ENCODE results near the gene CFAP74.

DNA sequence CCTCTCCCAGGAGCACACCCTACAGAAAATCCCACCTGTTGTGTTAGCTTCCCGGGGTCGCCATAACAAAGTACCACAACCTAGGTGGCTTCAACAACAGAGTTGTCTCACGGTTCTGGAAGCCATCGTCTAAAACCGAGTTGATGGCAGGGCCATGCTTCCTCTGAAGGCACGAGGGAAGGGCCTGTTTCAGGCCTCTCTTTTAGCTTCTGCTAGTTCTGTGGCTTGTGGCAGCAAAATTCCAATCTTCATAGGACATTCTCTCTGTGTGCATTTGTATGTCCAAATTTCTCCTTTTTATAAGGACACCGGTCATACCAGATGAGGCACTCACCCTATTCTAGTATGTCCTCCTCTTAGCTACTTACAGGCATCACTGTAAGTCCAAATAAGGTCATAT is 3.2 kb downstream of the CFAP74 start:
- TF ChIP-seq RAD21 (conservative IDR thresholded peaks at IDR 0.05): no peak
- TF ChIP-seq, protein P1, sequence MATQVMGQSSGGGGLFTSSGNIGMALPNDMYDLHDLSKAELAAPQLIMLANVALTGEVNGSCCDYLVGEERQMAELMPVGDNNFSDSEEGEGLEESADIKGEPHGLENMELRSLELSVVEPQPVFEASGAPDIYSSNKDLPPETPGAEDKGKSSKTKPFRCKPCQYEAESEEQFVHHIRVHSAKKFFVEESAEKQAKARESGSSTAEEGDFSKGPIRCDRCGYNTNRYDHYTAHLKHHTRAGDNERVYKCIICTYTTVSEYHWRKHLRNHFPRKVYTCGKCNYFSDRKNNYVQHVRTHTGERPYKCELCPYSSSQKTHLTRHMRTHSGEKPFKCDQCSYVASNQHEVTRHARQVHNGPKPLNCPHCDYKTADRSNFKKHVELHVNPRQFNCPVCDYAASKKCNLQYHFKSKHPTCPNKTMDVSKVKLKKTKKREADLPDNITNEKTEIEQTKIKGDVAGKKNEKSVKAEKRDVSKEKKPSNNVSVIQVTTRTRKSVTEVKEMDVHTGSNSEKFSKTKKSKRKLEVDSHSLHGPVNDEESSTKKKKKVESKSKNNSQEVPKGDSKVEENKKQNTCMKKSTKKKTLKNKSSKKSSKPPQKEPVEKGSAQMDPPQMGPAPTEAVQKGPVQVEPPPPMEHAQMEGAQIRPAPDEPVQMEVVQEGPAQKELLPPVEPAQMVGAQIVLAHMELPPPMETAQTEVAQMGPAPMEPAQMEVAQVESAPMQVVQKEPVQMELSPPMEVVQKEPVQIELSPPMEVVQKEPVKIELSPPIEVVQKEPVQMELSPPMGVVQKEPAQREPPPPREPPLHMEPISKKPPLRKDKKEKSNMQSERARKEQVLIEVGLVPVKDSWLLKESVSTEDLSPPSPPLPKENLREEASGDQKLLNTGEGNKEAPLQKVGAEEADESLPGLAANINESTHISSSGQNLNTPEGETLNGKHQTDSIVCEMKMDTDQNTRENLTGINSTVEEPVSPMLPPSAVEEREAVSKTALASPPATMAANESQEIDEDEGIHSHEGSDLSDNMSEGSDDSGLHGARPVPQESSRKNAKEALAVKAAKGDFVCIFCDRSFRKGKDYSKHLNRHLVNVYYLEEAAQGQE (IDR thresholded peaks at IDR 0.05; ENCODE audit: borderline replicate concordance): no peak
- TF ChIP-seq, protein P2, sequence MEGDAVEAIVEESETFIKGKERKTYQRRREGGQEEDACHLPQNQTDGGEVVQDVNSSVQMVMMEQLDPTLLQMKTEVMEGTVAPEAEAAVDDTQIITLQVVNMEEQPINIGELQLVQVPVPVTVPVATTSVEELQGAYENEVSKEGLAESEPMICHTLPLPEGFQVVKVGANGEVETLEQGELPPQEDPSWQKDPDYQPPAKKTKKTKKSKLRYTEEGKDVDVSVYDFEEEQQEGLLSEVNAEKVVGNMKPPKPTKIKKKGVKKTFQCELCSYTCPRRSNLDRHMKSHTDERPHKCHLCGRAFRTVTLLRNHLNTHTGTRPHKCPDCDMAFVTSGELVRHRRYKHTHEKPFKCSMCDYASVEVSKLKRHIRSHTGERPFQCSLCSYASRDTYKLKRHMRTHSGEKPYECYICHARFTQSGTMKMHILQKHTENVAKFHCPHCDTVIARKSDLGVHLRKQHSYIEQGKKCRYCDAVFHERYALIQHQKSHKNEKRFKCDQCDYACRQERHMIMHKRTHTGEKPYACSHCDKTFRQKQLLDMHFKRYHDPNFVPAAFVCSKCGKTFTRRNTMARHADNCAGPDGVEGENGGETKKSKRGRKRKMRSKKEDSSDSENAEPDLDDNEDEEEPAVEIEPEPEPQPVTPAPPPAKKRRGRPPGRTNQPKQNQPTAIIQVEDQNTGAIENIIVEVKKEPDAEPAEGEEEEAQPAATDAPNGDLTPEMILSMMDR (IDR thresholded peaks at IDR 0.05; ENCODE audit: poor library complexity, severe bottlenecking): no peak

All from neural cell (in vitro differentiated cells).